HepG2 (cell line): ENCODE data around the gene AARS2. TPM values are rescaled to one million over a fixed set of nuclear protein-coding genes. Genes with fewer than 3 reads are reported as not detected.

Experiments used
- ATAC-seq: fragments of 200-7000 bp; cut with Tn5 transposase; 3 replicates; pipeline ENCODE4 v1.9.1; 2020; ENCODE audit warnings: mild to moderate bottlenecking, moderate library complexity
- BruUV-seq: library from RNA; stranded (reverse); fragments of 400-500 nt; replicated peaks from 2 replicates; lab custom pipeline; 2021; lab: Mats Ljungman, UMichigan
- CTCF ChIA-PET: fragments of 300-600 bp; formaldehyde crosslinking; extraction: SDS; loops from one replicate; lab custom pipeline; 2021; ENCODE audit warnings: low total read pairs, inconsistent platforms, low intra/inter-chr PET ratio; lab: Yijun Ruan, JAX
- POLR2A ChIA-PET: fragments of 350-600 bp; sonication (Branson Sonifier 250); formaldehyde crosslinking; loops from one replicate; lab custom pipeline; 2020; ENCODE audit warnings: antibody characterized with exemption, inconsistent platforms; lab: Yijun Ruan, JAX
- DNase-seq: peaks from one replicate; pipeline ENCODE4 v3.0.0-alpha.2; 2015; ENCODE audit warnings: low spot score
- FAIRE-seq: peaks from 3 replicates; lab custom pipeline; 2011; peaks lifted over from hg19 to GRCh38; lab: Jason Lieb, UNC
- H2AFZ ChIP-seq: one replicate; pipeline ENCODE4 v1.6.1; 2011; ENCODE audit warnings: low read length, inconsistent platforms
- H3K27ac ChIP-seq: fragments of 300-600 bp; 3 replicates; pipeline ENCODE4 v1.8.0; 2011; ENCODE audit warnings: mixed run types, mild to moderate bottlenecking, mixed read lengths, low read length, inconsistent platforms; ENCODE audit not compliant: insufficient read depth; ENCODE audit errors: extremely low read length
- H3K27me3 ChIP-seq, 2 experiments: fragments of 200-600 bp in 1 of 2; 2 replicates in 1 of 2; 3 replicates in 1 of 2; pipeline versions ENCODE4 v1.6.0 to v1.8.0; 2011; ENCODE audit warnings: low read length in 2 of 2, mild to moderate bottlenecking in 2 of 2, moderate library complexity in 2 of 2, inconsistent platforms in 1 of 2; ENCODE audit not compliant: insufficient read depth in 2 of 2, control insufficient read depth in 1 of 2
- H3K36me3 ChIP-seq, 2 experiments: fragments of 200-600 bp in 1 of 2; replicated peaks in 1 of 2; 2 replicates in 1 of 2; 3 replicates in 1 of 2; pipeline versions ENCODE4 v1.5.1 to v1.8.0; 2011; ENCODE audit warnings: low read length in 2 of 2, inconsistent platforms in 1 of 2; ENCODE audit not compliant: insufficient read depth in 2 of 2, control insufficient read depth in 1 of 2
- H3K4me1 ChIP-seq: 2 replicates; pipeline ENCODE4 v1.5.1; 2012; ENCODE audit warnings: low read length, inconsistent platforms; ENCODE audit not compliant: insufficient read depth
- H3K4me2 ChIP-seq: 2 replicates; pipeline ENCODE4 v1.6.0; 2011; ENCODE audit warnings: low read depth, low read length, inconsistent platforms
- H3K4me3 ChIP-seq, 3 experiments: fragments of 200-600 bp in 1 of 3; sonication (generic), shearing (Covaris generic) in 1 of 3; replicated peaks in 1 of 3; 2 replicates each; pipeline ENCODE4 v1.5.1; 2011 to 2016; ENCODE audit warnings: low read length in 3 of 3, inconsistent platforms in 2 of 3, low read depth in 2 of 3, mild to moderate bottlenecking in 2 of 3, control low read depth in 1 of 3, mixed read lengths in 1 of 3; ENCODE audit not compliant: insufficient read depth in 1 of 3
- H3K79me2 ChIP-seq: one replicate; pipeline ENCODE4 v1.6.1; 2011; ENCODE audit warnings: low read length, inconsistent platforms; ENCODE audit not compliant: insufficient read depth
- H3K9ac ChIP-seq: 2 replicates; pipeline ENCODE4 v1.6.0; 2011; ENCODE audit warnings: mild to moderate bottlenecking, low read depth, low read length, inconsistent platforms; ENCODE audit not compliant: insufficient read depth
- H3K9me3 ChIP-seq: 2 replicates; pipeline ENCODE4 v1.5.1; 2012; ENCODE audit warnings: mild to moderate bottlenecking, low read length
- H4K20me1 ChIP-seq: 2 replicates; pipeline ENCODE4 v1.6.0; 2011; ENCODE audit warnings: inconsistent platforms, mild to moderate bottlenecking, low read length, moderate library complexity; ENCODE audit not compliant: insufficient read depth
- CBX1 ChIP-seq: IDR thresholded peaks from one replicate; pipeline ENCODE4 v1.6.1; 2016; ENCODE audit warnings: antibody characterized with exemption, low read depth
- EZH2 ChIP-seq: conservative IDR thresholded peaks from 2 replicates; pipeline ENCODE4 v1.6.1; 2012; ENCODE audit warnings: mild to moderate bottlenecking, low read depth, low read length, moderate library complexity
- FOSL2 ChIP-seq: sonication (generic); formaldehyde crosslinking; IDR thresholded peaks from 2 replicates; pipeline ENCODE4 v1.4.0; 2020; ENCODE audit warnings: missing genetic modification reagents
- MEF2D ChIP-seq: sonication (generic); formaldehyde crosslinking; IDR thresholded peaks from 2 replicates; pipeline ENCODE4 v1.5.1; 2020; ENCODE audit warnings: mild to moderate bottlenecking, missing genetic modification reagents
- PCBP2 ChIP-seq: fragments of 200-400 bp; formaldehyde crosslinking; optimal IDR thresholded peaks from 2 replicates; pipeline ENCODE3; 2018; ENCODE audit warnings: low read length, low read depth; ENCODE audit not compliant: poor library complexity, severe bottlenecking
- PRPF4 ChIP-seq: fragments of 200-400 bp; formaldehyde crosslinking; IDR thresholded peaks from 2 replicates; pipeline ENCODE4 v1.6.1; 2016; ENCODE audit warnings: low read length, low read depth; ENCODE audit not compliant: poor library complexity, severe bottlenecking
- RARA ChIP-seq: IDR thresholded peaks from 2 replicates; pipeline ENCODE4 v1.6.1; 2016; ENCODE audit warnings: missing genetic modification reagents, missing compliant biosample characterization
- RELA ChIP-seq: sonication (generic); formaldehyde crosslinking; IDR thresholded peaks from 2 replicates; pipeline ENCODE4 v1.4.0; 2020; ENCODE audit warnings: missing genetic modification reagents
- SNRNP70 ChIP-seq: fragments of 200-400 bp; formaldehyde crosslinking; IDR thresholded peaks from 2 replicates; pipeline ENCODE4 v1.6.1; 2017; ENCODE audit warnings: mild to moderate bottlenecking, low read depth, low read length, moderate library complexity
- ZNF407 ChIP-seq: sonication (generic); formaldehyde crosslinking; IDR thresholded peaks from one replicate; pipeline ENCODE4 v1.5.1; 2020; ENCODE audit warnings: mild to moderate bottlenecking, missing genetic modification reagents; ENCODE audit errors: not compliant biosample characterization
- WGBS: methylation state at CpG from one replicate; pipeline ENCODE4 v1.1.6; 2017; ENCODE audit warnings: low lambda C conversion rate; 5-methylcytosine and 5-hydroxymethylcytosine counted together
- in situ Hi-C: cut with HindIII; loops from 2 replicates; pipeline ENCODE4 v1.10.0; 2017; ENCODE audit warnings: low pct_unique_long_range_greater_than_20kb; ENCODE audit not compliant: extremely low pct_ligation_motif_present
- intact Hi-C: fragments of 100-400 bp; cut with micrococcal nuclease; formaldehyde crosslinking; loops from one replicate; pipeline ENCODE4 v1.10.0; 2022; ENCODE audit not compliant: unreplicated experiment
- polyA plus RNA-seq, 8 experiments: library from polyadenylated mRNA; depleted of rRNA in 3 of 8; stranded (reverse) in 7 of 8; unstranded in 1 of 8; fragments of >200 nt; fragmentation: Illumina TruSeq in 4 of 8; extraction: Trizol in 4 of 8; gene quantifications; 2 replicates each; pipeline versions ENCODE4 v1.2.1 to v1.2.3, GENCODE V29; 2011 to 2016; ENCODE audit warnings: low read depth in 4 of 8, missing spikeins in 1 of 8, mixed read lengths in 1 of 8; ENCODE audit not compliant: insufficient read depth in 1 of 8
- total RNA-seq, 5 experiments: library from RNA; depleted of rRNA; stranded (reverse); fragments of >200 nt; fragmentation: Illumina TruSeq; extraction: Trizol; gene quantifications; 2 replicates each; pipeline ENCODE4 v1.2.3, GENCODE V29; 2016; ENCODE audit warnings: low read depth in 1 of 5
- TF ChIP-seq, protein P1 (sequence below): sonication (generic); formaldehyde crosslinking; IDR thresholded peaks from 2 replicates; pipeline ENCODE4 v1.4.0; 2020; ENCODE audit warnings: mild to moderate bottlenecking, missing genetic modification reagents
- TF ChIP-seq, protein P2 (sequence below): sonication (generic); formaldehyde crosslinking; IDR thresholded peaks from 2 replicates; pipeline ENCODE4 v1.4.0; 2020; ENCODE audit warnings: mild to moderate bottlenecking, missing genetic modification reagents

Gene AARS2
- total and polyA plus RNA-seq, 2 of the 13 experiments (the other 11 are each of a cell fraction or from before 2014, with no cell fraction given) = 7.5 to 24.1 TPM

- Histone ChIP-seq H3K9me3 (no peaks in the 10 kb centered on the region), H3K4me2 (no peak overlapping the region), H3K27ac (no peak overlapping the region), H4K20me1 (no peaks in the 10 kb centered on the region), H3K36me3 (peaks cover 0 to 12% of the 10 kb centered on the region in 2 experiments; a peak in 2 of 5 replicates), H3K79me2 (peaks cover 18% of the 10 kb centered on the region), H3K27me3 (peaks cover 7 to 25% of the 10 kb centered on the region in 2 experiments; a peak in 4 of 5 replicates), H3K9ac (no peak overlapping the region), H2AFZ (no peak overlapping the region), H3K4me3 (no peak overlapping the region), H3K4me1 (peaks cover 41% of the 10 kb centered on the region)
- FAIRE-seq (no peak), DNase-seq (no peak), ATAC-seq (no peak)
- no peak for TF ChIP-seq PRPF4
- no peak for TF ChIP-seq RARA (CRISPR knock-in tag)
- TF ChIP-seq MEF2D (CRISPR knock-in tag) = no peak
- TF ChIP-seq FOSL2 (CRISPR knock-in tag) = no peak
- TF ChIP-seq, protein P1, sequence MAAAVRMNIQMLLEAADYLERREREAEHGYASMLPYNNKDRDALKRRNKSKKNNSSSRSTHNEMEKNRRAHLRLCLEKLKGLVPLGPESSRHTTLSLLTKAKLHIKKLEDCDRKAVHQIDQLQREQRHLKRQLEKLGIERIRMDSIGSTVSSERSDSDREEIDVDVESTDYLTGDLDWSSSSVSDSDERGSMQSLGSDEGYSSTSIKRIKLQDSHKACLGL (CRISPR knock-in tag) = no peak
- TF ChIP-seq, protein P2, sequence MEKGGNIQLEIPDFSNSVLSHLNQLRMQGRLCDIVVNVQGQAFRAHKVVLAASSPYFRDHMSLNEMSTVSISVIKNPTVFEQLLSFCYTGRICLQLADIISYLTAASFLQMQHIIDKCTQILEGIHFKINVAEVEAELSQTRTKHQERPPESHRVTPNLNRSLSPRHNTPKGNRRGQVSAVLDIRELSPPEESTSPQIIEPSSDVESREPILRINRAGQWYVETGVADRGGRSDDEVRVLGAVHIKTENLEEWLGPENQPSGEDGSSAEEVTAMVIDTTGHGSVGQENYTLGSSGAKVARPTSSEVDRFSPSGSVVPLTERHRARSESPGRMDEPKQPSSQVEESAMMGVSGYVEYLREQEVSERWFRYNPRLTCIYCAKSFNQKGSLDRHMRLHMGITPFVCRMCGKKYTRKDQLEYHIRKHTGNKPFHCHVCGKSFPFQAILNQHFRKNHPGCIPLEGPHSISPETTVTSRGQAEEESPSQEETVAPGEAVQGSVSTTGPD (CRISPR knock-in tag) = no peak
- no peak for TF ChIP-seq ZNF407
- no peak for TF ChIP-seq CBX1
- TF ChIP-seq PCBP2 = no peak
- no peak for TF ChIP-seq EZH2
- TF ChIP-seq SNRNP70 = no peak
- no peak for TF ChIP-seq RELA
- WGBS = 47% methylated on average over 3 of the region's 3 CpGs
- in situ Hi-C loops = loop anchor here (5.0 kb wide), 1 partner anchor 46 kb away; the partner anchor contains the start of gene AARS2
- POLR2A ChIA-PET = interaction anchor here (2.0 kb wide), 1 partner anchor 19 kb away, joined by 10 read pairs; the partner anchor contains the start of gene HSP90AB1
- intact Hi-C loops = no loop called here
- CTCF ChIA-PET = interaction anchor here (1.4 kb wide), 1 partner anchor 70 kb away, joined by 3 read pairs; no protein-coding TSS in a partner anchor
- BruUV-seq = no TSS peak
Measured at GRCh38 chr6:44266347-44266746, 46.8 kb downstream of the AARS2 start.
